Measurements from ENCODE around the gene PREP.

The PREP gene

GRCh38 chr6:105282631-105283585, 120.0 kb downstream of the PREP start:
- H3K36me3 ChIP-seq = peaks cover 38% of the 10 kb centered on the region
- TF ChIP-seq, protein P1, sequence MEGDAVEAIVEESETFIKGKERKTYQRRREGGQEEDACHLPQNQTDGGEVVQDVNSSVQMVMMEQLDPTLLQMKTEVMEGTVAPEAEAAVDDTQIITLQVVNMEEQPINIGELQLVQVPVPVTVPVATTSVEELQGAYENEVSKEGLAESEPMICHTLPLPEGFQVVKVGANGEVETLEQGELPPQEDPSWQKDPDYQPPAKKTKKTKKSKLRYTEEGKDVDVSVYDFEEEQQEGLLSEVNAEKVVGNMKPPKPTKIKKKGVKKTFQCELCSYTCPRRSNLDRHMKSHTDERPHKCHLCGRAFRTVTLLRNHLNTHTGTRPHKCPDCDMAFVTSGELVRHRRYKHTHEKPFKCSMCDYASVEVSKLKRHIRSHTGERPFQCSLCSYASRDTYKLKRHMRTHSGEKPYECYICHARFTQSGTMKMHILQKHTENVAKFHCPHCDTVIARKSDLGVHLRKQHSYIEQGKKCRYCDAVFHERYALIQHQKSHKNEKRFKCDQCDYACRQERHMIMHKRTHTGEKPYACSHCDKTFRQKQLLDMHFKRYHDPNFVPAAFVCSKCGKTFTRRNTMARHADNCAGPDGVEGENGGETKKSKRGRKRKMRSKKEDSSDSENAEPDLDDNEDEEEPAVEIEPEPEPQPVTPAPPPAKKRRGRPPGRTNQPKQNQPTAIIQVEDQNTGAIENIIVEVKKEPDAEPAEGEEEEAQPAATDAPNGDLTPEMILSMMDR (IDR thresholded peaks at IDR 0.05) = no peak
- no peak overlapping the region for H3K27ac ChIP-seq
- no peaks in the 10 kb centered on the region for H3K27me3 ChIP-seq
- no peaks in the 10 kb centered on the region for H3K9me3 ChIP-seq
- no peak overlapping the region for H3K4me3 ChIP-seq (ENCODE audit: low read depth in 1 of 2, low read length in 1 of 2)
- no peaks in the 10 kb centered on the region for H3K4me1 ChIP-seq (ENCODE audit: control insufficient read depth in 1 of 2, insufficient read depth in 1 of 2, low read depth in 1 of 2, low read length in 1 of 2)

DNA sequence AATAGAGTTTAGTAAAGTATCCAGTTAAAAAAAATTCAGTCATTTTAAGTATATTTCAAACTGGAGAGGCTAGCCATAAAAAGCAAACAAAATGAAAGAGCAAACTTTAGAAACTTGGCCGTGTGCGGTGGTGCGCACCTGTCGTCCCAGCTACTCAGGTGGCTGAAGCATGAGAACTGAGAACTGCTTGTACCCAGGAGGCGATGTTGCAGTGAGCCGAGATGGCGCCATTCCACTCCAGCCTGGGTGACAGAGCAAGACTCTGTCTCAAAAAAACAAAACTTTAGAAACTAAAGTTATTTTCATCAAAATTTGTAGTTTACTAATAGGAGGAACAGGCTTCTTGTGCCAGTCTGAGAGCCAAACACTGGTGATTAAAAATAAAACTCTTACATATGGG, 122.8 kb downstream of the PREP start:
- TF ChIP-seq, protein P1 (IDR thresholded peaks at IDR 0.05) = no peak
- Histone ChIP-seq H3K27ac (no peak overlapping the region), H3K4me1 (ENCODE audit: control insufficient read depth in 1 of 2, insufficient read depth in 1 of 2, low read depth in 1 of 2, low read length in 1 of 2) (no peaks in the 10 kb centered on the region), H3K27me3 (no peaks in the 10 kb centered on the region), H3K9me3 (no peaks in the 10 kb centered on the region), H3K36me3 (peaks cover 47% of the 10 kb centered on the region), H3K4me3 (ENCODE audit: low read depth in 1 of 2, low read length in 1 of 2) (no peak overlapping the region)

DNA sequence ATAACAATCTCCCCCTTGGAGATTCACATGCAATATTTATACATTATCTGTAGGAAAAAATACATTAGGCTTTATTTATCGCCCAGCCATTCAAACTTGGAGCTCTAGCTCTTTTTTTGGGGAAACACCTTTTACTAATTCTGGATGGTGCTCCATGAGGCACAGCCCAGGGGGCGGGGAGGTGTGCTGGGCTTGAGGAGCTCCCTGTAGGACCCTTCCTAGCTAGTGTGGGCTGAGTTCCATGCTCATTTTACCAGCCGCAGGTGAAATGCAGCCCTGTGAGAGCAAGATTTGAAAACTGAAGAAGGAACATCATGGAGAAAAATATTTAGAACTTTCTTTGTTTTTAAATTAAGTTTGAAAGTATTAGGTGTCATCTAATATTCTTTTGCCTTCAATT, 123.4 kb downstream of the PREP start:
- TF ChIP-seq, protein P1 (IDR thresholded peaks at IDR 0.05) = no peak
- Histone ChIP-seq H3K27me3 (no peaks in the 10 kb centered on the region), H3K27ac (no peak overlapping the region), H3K9me3 (no peaks in the 10 kb centered on the region), H3K4me3 (ENCODE audit: low read depth in 1 of 2, low read length in 1 of 2) (no peak overlapping the region), H3K36me3 (peaks cover 47% of the 10 kb centered on the region), H3K4me1 (ENCODE audit: control insufficient read depth in 1 of 2, insufficient read depth in 1 of 2, low read depth in 1 of 2, low read length in 1 of 2) (no peaks in the 10 kb centered on the region)

DNA sequence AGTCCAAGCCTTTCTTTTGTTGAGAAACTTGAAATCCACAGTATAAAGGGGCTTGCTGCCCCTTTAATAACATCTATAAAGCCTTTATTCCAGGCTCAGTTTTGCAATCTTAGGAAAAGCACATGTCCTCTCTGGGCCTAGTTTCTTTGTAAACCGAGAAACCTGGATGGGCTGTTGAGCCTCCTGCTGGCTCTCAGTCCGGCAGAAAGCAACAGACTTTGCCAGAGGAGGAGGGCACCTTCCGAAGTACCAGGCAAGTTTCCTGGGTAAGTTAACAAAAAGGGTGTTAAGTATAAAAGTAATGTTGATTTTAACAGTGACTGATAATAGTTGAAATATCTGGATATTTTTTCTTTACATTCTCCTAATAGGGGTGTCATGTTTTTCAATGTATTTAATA, 124.1 kb downstream of the PREP start:
- Histone ChIP-seq H3K27ac (no peak overlapping the region), H3K27me3 (no peaks in the 10 kb centered on the region), H3K4me3 (ENCODE audit: low read depth in 1 of 2, low read length in 1 of 2) (no peak overlapping the region), H3K4me1 (ENCODE audit: control insufficient read depth in 1 of 2, insufficient read depth in 1 of 2, low read depth in 1 of 2, low read length in 1 of 2) (no peaks in the 10 kb centered on the region), H3K9me3 (no peaks in the 10 kb centered on the region), H3K36me3 (peaks cover 47% of the 10 kb centered on the region)
- TF ChIP-seq, protein P1 (IDR thresholded peaks at IDR 0.05) = no peak

DNA sequence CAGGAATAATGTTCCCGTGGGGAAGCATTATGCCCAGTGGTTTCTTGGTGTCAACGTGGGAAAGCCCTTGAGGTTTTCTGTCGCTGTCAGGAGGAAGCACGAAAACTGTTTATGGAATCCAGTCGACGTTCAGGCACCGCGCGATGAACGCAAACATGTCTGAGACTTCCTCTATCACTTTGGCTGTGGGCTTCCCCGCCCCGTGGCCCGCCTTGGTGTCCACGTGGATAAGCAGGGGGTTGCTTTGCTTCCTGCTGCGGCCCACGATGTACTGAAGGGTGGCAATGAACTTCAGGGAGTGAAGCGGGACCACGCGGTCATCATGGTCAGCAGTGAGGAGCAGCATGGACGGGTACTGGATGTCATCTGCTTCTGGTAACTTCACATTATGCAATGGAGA, 124.8 kb downstream of the PREP start:
- Histone ChIP-seq H3K36me3 (peaks cover 47% of the 10 kb centered on the region), H3K4me3 (ENCODE audit: low read depth in 1 of 2, low read length in 1 of 2) (no peak overlapping the region), H3K27me3 (no peaks in the 10 kb centered on the region), H3K9me3 (no peaks in the 10 kb centered on the region), H3K4me1 (ENCODE audit: control insufficient read depth in 1 of 2, insufficient read depth in 1 of 2, low read depth in 1 of 2, low read length in 1 of 2) (no peaks in the 10 kb centered on the region), H3K27ac (no peak overlapping the region)
- TF ChIP-seq, protein P1 (IDR thresholded peaks at IDR 0.05) = no peak

All from neutrophil (primary cell).